ENCODE results near the gene KRTAP10-10.
"Not testable (repeated sequence)": the region's sequence is repeated elsewhere in the genome, so short reads cannot be mapped to it uniquely, and the experiment has no call there.

Gene KRTAP10-10, protein sequence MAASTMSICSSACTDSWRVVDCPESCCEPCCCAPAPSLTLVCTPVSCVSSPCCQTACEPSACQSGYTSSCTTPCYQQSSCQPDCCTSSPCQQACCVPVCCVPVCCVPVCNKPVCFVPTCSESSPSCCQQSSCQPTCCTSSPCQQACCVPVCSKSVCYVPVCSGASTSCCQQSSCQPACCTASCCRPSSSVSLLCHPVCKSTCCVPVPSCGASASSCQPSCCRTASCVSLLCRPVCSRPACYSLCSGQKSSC

DNA sequence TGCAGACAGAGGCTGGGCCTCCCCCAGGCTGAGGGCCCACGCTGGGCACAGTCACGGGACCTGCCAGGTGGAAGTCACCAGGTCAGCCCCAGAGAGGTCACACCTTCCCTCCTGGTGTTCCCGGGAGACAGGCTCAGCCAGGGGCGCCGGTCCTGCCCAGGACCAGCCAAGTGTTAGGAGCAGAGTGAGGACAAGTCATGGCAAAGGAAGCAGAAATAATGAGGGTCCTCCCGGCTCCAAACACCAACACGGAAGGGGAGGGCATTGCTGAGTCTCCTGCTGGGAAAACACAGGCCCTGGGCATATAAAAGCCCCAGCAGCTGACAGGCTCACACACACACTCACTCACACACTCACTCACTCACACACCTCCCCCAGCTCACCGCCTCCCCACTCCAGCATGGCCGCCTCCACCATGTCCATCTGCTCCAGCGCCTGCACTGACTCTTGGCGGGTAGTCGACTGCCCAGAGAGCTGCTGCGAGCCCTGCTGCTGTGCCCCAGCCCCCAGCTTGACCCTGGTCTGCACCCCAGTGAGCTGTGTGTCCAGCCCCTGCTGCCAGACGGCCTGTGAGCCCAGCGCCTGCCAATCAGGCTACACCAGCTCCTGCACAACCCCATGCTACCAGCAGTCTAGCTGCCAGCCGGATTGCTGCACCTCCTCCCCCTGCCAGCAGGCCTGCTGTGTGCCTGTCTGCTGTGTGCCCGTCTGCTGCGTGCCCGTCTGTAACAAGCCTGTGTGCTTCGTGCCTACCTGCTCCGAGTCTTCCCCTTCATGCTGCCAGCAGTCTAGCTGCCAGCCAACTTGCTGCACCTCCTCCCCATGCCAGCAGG is at the start of gene KRTAP10-10:
Gene KRTAP10-10, plus strand, starts transcription at position 339 of the 833 bp plus-strand sequence. Its CDS starts 62 bp downstream, at position 401.
- DNase-seq: no peak

DNA sequence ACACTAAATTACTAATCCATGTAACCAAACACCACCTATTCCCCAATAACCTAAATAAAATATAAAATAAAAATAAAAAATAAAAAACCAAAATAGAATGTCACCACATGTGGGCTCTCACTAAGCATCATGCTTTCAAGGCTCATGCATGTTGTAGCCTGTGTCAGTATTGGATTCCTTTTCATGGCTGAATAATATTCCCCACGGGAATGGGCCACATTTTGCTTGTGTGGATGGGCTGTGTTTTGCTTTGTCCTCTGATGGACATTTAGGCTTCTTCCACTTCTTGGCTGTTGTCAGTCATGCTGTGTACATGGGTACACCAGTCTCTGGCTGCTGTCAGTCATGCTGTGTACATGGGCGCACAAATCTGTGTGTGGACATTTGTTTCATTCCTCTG is 48.1 kb upstream of the KRTAP10-10 start:
- no peak for DNase-seq

DNA sequence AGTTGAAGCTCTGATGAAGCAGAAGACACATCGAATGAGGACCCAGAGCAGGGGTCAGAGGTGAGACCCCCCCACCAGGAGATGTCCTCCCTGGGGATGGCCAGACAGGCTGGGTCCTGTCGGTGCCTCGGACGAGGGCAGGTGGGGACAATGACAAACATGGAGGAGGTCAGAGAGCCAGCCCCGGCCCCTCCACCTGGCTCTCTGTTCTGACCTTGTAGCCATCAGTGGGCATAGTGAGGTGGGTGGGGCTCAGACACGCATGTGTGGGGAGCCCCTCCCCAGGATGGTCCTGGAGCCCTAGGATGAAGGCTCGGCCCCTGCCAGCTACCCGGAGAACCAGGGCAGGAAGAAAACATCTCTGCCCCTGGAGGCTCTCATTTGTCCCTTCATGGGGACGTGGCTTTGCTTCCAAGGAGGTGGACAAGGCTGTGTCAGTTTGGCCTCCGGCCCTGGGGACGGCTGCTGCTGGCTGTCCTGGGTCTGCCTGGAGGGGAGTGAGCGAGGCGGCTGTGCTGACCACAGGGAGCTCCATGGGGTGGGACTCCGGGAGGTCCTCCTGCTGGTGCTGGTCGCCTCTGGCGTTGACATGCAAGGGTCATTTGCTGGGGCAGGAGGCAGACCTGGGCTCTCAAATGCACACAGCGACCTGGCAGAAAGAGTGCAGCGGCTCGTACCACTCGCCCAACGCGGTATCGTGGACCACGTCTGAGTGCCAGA is 47.4 kb upstream of the KRTAP10-10 start:
- DNase-seq: no peak

DNA sequence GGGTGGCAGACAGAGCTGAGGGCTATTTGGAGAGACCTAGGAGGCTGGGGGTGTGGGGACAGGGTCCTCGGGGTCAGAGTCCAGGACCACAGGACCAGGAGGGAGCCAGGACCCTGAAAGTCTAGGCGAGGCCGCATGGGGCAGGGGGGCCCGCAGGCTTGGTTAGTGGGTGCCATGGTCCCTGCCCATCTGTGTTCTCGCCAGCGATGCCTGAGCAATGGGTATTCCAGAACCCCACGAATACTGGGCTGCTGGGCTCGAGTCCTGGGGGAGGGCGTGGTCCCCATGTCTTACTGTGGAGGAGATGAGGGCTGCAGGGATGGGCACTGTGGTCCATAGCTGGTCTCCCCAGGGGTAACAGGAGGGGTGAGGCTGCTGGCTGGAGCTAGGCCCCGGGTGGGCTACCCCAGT is 46.8 kb upstream of the KRTAP10-10 start:
- DNase-seq: no peak

DNA sequence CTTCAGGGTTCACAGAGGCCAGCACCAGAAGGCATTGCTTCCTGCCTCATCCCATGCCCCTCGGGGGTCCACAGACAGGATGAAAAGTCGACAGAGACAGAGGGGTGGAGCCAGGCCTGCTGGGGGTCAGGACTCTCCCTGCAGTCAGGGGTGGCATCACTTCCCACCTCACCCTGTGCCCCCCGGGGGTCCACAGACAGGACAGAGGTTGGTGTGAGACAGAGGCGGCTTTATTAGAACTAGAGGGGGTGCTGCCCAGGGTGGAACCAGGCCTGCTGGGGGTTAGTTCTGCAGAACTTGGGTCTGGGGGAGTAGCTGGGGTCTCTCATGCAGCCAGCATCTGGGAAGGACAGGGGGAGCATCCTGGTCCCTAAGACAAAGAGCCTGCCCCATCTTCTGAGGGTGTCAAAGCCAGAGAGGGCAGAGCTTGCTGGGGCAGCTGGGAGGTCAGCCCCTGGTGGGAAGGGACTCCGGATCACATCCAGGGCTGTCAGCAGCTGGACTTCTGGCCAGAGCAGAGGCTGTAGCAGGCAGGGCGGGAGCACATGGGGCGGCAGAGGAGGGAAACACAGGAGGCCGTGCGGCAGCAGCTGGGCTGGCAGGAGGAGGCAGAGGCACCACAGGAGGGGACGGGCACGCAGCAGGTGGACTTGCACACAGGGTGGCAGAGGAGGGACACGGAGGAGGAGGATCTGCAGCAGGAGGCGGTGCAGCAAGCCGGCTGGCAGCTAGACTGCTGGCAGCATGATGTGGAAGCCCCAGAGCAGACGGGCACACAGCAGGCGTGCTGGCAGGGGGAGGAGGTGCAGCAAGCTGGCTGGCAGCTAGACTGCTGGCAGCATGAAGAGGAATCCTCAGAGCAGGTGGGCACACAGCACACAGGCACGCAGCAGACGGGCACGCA is 46.0 kb upstream of the KRTAP10-10 start:
- DNase-seq: not testable (repeated sequence)

DNA sequence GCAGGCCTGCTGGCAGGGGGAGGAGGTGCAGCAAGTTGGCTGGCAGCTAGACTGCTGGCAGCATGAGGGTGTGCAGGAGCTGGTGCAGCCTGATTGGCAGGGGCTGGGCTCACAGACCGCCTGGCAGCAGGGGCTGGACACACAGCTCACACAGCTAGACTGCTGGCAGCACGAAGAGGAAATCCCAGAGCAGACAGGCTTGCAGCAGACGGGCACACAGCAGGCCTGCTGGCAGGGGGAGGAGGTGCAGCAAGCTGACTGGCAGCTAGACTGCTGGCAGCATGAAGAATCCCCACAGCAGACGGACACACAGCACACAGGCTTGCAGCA is 45.4 kb upstream of the KRTAP10-10 start:
- DNase-seq: not testable (repeated sequence)

DNA sequence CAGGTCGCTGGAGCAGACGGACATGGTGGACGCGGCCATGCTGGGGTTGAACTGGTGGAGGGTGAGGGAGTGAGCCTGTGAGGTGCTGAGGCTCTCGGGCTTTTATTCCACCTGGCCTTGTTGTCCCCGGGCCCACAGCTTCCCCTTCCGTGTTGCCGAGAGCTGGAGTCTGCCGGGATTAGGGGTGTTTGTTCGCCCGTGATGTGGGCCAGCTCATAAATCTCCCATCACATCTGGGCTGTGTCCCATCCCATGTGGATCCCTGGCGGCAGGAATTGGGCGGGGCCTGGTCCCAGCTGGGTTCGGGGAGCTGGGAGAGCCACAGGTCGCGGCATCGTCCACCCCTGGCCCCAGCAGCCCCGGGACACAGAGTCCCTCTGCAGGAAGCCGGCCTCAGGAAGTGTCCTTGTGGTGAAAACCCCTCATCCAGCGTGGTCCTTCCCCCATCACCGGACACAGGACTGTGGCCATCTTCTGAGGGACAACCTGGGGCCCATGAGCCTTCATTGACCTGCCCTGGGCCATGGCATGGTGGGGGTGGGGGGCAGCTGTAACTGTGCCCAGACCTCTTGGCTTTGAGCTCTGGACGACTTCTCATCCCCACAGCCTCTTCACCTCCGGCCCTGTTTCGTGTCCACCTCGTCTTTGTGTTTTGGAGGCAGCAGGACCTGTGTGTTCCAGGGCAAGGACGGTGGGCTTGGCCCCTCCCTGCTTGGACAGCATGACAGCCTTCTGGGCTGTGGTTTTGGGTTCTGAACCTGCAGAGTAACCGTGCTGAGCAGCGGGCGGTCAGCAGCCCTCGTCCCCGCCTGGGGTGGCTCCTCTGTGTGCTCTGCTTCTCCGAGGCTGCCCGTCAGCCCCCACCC is 44.5 kb upstream of the KRTAP10-10 start, which contains the start of gene KRTAP10-6:
Gene KRTAP10-6, minus strand, starts transcription at position 60 of the 866 bp plus-strand sequence. Its CDS starts 21 bp downstream, at position 39.
- DNase-seq: no peak

DNA sequence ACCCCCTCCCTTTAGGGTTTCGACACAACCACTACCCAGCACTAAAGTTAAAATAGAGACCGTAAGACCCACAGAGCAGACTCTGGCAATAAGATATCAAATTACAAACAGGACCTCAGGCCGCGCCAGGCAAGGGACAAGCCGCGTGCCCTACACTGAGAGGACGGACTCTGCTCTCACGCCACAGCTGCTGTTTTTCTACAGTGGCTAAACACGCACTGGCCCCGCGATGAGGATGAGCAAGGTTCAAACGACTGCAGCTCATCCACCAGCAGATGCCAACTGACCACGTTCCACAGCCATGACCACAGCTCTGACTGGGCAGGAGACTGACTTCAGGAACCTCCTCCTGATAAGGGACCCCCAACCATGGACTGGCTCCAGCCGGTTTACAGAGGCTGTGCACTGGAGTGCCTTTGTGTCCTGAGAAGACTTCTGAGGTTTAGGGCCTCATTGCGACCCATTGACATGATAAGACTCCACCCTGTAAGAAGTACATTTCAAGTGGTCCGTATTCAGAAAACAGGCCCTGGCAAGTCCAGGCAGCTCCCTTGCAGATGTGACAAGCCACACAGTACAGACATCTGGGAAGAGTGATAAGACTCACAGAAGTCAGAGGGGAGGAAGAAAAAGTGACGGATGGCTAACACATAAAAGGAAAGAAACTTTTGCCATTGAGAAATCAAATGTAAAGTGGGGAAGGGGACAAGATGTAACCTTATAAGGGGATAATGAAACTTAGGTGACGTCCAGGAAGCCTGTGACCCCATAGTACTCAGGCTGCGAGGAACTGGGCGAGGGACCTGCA is 43.4 kb upstream of the KRTAP10-10 start:
- DNase-seq: no peak

DNA sequence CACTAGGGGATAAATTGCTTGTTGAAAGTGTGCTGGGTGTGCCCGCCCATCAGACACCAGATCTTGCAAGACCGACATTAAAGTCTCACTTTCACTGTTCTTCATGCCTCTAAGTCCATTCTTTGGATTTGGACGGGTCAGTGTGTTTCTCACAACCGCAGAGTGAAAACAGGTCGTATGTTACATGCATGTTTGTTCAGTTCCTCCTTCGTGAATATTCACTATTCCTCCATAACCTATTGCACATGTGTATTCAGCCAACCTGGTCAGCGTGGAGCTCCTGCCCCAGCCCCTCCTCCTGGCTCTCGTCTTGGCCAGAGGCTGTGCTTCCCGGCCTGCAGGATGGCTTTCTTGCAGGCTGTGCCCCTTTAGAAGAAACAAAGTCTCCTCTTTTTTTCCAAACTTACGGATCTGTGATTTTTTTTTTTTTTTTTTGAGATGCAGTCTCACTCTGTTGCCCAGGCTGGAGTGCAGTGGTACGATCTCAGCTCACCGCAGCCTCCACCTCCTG is 42.7 kb upstream of the KRTAP10-10 start:
- DNase-seq: no peak

DNA sequence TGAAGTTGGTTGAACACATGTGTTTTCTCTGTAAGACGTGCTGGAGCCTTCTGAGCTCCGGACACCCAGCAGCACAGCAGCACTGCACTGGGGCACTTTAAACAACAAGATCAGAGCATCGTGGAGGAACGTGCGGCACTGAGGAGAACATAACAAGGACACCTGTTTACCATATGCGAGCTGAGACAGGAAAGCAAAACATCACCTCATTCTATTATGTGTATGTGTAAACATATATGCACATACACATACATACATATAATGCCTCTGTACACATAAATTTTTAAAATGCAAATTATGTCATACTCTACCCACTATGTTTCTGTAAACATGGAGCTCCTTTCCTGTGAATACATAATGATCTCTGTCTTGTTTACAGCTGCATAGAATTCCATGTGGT is 41.6 kb upstream of the KRTAP10-10 start:
- no peak for DNase-seq

DNA sequence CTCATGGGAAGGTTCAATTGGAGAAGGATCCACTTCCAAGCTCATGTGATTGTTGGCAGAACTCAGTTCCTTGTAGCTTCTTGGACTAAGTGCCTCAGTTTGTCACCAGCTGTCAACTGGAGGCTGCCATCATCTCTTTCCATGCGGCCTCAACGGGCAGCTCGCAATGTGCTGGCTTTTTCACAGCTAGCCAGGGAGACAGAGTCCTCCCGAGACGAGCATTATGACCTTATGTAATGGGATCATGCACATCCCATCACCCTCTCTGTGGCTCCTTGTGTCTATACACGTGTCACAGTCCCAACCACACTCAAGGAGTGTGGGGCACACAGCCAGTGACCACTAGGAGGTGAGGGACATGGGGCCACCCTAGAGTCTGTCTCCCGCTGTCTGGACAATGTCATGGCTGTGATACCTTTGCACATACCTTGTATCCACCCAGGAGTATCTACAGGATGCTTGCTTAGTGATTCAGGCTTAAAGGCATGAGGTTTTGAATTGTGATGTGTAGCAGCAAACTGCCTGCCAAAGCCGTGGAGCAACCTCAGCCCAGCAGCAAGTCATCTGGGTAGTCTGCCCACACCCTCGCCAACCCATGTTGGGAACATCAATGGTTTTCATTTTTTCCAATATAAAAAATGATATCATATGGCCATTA is 41.0 kb upstream of the KRTAP10-10 start:
- DNase-seq: no peak

DNA sequence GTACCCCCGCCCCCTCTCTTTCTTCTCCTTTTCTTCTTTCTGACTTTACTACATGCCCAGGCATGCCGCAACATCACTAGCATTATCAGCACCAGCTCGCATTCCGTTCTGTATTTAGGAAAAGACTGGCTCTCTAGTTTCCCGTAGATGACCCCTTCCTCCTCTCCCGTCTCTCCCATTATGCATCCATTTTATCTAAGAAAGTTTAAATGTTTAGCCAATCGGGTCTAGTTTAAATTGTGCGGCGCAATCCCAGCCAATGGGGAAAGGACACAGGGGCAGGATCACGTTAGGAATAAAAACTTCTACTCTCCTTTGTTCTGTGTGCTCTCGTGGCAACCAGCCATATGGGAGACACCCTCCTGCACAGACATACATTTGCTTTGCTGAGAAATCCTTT is 39.1 kb upstream of the KRTAP10-10 start:
- DNase-seq: no peak

DNA sequence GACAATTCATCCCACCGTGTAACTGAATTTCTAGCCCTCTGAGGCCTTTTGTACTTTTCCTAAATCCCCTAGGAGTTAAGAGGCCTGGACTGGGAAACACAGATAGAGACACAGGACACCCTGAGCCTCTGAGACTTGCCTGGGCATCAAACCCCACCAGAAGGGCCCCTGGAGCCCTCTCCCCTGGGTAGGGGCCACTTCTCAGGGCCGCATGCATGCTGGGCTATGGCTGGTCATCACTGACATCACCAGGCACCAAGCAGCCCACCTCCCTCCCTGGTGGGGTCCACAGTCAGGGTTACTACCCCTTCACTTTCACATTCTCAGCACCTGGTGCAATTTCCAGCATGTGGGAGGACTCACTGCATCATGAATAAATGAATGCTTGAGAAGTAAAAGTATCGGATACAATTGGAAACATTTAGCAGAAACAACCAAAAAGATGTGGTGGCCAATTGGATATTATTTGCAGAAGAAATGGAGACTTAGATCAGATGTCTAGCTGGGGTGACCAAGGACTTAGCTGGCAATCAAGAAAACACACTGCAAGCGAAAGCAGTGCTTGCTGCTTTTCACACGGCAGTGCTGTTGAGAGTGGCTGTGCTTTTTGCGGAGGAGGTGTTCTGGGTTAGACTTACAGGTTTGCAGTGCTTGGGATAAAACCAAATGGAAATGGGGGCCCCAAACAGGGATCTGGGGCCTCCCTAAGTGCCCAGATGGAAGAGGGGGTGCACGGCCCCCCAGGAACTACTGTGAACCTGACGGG is 37.7 kb upstream of the KRTAP10-10 start:
- no peak for DNase-seq

DNA sequence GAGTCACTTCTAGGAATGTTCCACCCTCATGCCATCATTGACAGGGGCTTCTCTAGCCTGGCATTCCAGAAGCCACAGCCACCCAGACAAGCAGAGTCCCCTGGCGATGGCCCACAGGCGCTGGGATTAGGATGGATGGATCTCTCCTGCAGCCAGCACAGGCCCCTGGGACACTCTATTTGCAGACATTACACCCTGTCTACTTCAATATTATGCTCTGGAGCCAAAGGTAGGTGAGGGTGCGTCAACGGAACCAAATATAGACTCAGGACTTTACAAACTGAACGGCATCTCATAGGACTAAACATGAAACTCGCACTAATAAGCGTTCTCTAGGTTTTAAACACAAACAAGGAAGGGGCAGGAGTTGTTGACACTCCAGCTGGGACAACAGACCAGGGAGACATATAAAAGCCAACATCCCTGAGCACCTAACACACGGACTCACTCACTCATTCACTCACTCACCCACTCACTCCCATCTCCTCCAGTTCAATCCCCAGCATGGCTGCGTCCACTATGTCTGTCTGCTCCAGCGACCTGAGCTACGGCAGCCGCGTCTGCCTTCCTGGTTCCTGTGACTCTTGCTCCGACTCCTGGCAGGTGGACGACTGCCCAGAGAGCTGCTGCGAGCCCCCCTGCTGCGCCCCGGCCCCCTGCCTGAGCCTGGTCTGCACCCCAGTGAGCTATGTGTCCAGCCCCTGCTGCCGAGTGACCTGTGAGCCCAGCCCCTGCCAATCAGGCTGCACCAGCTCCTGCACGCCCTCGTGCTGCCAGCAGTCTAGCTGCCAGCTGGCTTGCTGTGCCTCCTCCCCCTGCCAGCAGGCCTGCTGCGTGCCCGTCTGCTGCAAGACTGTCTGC is 36.8 kb upstream of the KRTAP10-10 start, which contains the start of gene KRTAP10-7:
Gene KRTAP10-7, plus strand, starts transcription at position 480 of the 861 bp plus-strand sequence. Its CDS starts 25 bp downstream, at position 505.
- DNase-seq: not testable (repeated sequence)

DNA sequence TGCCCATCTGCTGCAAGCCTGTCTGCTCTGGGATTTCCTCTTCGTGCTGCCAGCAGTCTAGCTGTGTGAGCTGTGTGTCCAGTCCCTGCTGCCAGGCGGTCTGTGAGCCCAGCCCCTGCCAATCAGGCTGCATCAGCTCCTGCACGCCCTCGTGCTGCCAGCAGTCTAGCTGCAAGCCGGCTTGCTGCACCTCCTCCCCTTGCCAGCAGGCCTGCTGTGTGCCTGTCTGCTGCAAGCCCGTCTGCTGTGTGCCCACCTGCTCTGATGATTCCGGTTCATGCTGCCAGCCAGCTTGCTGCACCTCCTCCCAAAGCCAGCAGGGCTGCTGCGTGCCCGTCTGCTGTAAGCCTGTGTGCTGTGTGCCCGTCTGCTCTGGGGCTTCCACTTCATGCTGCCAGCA is 36.1 kb upstream of the KRTAP10-10 start:
- DNase-seq: not testable (repeated sequence)

DNA sequence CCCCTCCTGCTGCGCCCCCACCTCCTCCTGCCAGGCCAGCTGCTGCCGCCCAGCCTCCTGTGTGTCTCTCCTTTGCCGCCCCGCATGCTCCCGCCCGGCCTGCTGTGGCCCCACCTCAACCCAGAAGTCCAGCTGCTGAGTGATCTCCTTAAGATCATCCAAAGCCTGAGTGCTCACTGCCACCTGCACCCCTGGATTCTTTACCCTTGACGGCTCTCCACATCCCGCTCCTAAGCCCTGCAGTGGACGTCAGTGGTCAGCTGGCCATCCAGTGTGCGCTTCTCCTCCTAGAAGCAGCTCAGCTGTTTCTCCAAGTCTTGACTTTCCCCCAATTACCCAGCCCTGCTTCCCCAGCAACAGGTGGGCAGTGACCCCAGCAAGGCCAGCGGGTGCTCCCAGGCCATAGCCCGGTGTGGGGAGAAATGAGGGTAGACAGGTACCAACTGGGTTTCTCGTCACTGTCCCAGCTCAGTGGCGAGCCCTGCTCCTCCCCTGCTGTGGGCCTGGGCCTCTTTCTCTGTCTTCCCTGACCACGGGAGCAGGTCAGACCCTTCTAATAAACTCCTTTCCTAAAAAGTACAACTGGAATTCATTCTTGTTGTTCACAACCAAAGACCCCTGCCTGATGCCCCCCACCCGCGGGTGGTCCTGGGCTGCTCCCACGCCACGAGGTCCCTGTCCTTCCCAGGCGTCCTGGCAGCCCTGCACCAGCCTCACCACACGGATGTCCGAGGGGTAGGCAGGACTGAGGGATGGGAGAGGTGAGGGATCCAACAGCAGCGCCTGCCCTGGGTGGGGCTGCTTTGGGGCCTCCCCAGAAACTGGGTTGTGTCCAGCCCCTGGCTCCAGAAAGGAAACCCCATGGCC is 35.3 kb upstream of the KRTAP10-10 start:
- no peak for DNase-seq

DNA sequence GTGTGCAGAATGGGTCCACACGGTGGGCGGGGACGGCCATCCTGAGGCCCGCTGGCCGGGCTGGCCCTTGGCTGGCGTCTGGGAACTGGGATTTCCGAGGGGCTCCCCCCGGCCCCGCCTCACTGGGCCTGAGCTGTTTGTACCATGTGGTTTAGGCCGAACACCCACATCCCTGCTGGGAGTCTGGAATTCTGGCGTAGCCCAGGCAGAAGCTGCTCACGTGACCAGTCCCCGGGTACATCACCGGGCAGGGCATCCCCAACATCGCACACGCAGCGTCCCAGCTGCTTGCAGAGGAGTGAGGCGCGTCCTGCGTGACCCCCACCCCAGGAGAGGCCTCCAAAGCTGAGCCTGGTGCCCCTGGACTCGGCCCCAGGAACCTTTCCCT is 34.7 kb upstream of the KRTAP10-10 start:
- DNase-seq: no peak
